ENCODE results near the gene RECK. TPM values are rescaled to one million over a fixed set of nuclear protein-coding genes. Genes with fewer than 3 reads are reported as not detected.

The RECK gene
- polyA plus RNA-seq, 1 donor, result 9.1 TPM

DNA sequence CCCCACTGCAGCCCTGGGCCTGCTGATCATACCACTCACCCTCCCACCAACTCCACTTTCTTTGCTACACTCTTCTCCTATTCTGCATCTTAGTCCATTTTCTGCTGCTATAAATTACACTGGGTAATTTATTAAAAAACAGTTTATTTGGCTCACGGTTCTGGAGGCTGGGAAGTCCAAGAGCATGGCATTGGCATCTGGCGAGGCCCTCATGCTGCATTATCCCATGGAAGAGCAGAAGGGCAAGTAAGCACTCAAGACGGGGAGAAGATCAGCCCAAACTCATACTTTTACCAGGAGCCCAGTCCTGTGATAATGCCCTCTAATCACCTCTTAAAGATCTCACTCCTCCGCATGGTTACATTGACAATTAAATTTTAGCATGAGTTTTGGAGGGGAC is 109.3 kb downstream of the RECK start:
- peaks cover 19% of the 10 kb centered on the region for H3K4me1 ChIP-seq (ENCODE audit: control insufficient read depth, insufficient read depth, low read length)
- no peak for DNase-seq
- no peak overlapping the region for H3K27ac ChIP-seq (ENCODE audit: low read length)
- H3K9me3 ChIP-seq (ENCODE audit: control insufficient read depth, low read depth, low read length), result peaks cover 14% of the 10 kb centered on the region
- no peaks in the 10 kb centered on the region for H3K27me3 ChIP-seq (ENCODE audit: control insufficient read depth, insufficient read depth, low read length)
- WGBS (ENCODE audit: insufficient coverage, low lambda C conversion rate), result no CpG with 5 or more reads among the region's 4 CpGs
- H3K36me3 ChIP-seq (ENCODE audit: control insufficient read depth, insufficient read depth, low read length), result peaks cover 15% of the 10 kb centered on the region
- H3K4me3 ChIP-seq (ENCODE audit: low read length), result no peak overlapping the region

DNA sequence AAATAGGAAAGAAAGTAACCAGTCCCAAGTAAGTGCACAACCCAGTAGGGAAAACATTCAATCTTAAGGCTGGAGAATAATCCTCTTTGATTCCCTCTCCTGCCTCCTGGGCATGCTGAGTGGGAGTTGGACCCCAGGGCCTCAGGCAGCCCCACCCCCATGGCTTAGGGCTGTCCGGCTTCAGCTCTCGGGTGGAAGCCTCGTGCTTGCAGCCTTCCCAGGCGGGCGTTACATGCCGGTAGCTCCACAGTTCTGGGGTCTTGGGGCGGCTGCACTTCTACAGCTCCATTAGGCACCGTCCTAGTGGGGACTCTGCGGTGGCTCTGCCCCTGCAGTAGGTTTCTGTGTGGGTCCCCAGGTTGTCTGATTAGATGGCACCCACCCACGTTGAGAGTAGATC is 109.9 kb downstream of the RECK start:
- no peak overlapping the region for H3K27ac ChIP-seq (ENCODE audit: low read length)
- peaks cover 19% of the 10 kb centered on the region for H3K4me1 ChIP-seq (ENCODE audit: control insufficient read depth, insufficient read depth, low read length)
- peaks cover 21% of the 10 kb centered on the region for H3K36me3 ChIP-seq (ENCODE audit: control insufficient read depth, insufficient read depth, low read length)
- no peak for DNase-seq
- H3K9me3 ChIP-seq (ENCODE audit: control insufficient read depth, low read depth, low read length), result peaks cover 14% of the 10 kb centered on the region
- no peaks in the 10 kb centered on the region for H3K27me3 ChIP-seq (ENCODE audit: control insufficient read depth, insufficient read depth, low read length)
- no CpG with 5 or more reads among the region's 10 CpGs for WGBS (ENCODE audit: insufficient coverage, low lambda C conversion rate)
- H3K4me3 ChIP-seq (ENCODE audit: low read length), result no peak overlapping the region

DNA sequence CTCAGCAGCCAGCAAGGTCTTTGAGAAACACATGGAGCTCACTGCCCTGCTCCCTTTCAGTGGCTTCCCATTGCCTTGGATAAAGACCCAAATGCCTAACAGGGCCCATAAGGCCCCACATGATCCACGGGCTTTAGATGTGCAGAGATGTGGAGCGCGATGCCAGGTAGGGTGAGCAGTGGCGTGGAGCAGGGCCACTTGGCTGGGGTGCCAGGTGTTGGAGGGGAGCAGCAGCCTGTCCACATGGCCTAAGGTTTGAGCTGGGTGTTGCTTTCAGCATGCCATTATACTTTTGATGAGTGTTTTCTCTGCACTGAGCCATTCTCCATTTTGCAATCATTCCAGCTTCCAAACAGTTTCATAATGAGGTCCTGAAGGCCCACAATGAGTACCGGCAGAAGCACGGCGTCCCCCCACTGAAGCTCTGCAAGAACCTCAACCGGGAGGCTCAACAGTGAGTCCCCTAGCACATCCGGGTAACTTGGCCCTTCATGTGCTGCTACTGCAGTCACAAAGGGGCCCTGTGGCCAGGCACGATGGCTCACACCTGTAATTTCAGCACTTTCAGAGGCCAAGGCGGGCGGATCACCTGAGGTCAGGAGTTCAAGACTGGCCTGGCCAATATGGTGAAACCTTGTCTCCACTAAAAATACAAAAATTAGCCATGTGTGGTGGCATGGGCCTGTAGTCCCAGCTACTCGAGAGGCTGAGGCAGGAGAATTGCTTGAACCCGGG is 110.9 kb downstream of the RECK start:
- H3K27ac ChIP-seq (ENCODE audit: low read length), result no peak overlapping the region

DNA sequence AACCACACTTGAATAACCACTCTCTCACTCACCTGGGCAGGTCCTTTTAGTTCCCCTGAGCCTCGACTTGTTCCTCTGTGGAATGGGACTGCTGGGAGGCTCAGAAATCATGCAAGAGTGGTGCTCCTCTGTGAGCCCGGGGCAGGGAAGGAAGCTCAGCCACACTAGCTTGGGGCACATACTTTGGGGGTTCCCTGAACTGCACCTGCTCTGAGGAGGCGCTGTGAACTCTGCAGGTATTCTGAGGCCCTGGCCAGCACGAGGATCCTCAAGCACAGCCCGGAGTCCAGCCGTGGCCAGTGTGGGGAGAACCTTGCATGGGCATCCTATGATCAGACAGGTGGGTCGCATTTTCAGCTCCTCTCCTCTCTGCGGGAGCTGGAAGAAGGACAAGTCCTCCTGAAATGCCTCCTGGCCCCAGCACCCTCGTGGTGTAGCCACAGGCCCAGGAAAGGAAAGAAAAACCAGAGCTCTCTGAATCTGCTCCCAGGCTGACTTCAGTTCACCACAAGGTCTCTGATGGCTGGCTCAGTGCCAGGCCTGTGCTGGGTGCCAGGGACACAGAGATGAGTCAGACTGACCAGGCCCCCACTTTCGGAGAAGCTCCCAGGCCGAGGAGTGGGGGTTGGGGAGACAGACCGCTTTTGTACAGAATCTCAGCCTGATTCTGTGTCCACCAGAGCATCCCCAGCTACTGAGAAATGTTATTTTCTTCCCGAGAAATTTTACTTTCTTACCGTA is 111.8 kb downstream of the RECK start:
- no peaks in the 10 kb centered on the region for H3K27me3 ChIP-seq (ENCODE audit: control insufficient read depth, insufficient read depth, low read length)
- peaks cover 14% of the 10 kb centered on the region for H3K9me3 ChIP-seq (ENCODE audit: control insufficient read depth, low read depth, low read length)
- no peak overlapping the region for H3K4me3 ChIP-seq (ENCODE audit: low read length)
- peaks cover 21% of the 10 kb centered on the region for H3K36me3 ChIP-seq (ENCODE audit: control insufficient read depth, insufficient read depth, low read length)
- peak overlapping the region; percentile 51 for H3K27ac ChIP-seq (ENCODE audit: low read length)
- peak in 1 of 2 donors; percentile 58 for DNase-seq
- 66% methylated on average over 2 of the region's 14 CpGs for WGBS (ENCODE audit: insufficient coverage, low lambda C conversion rate)
- peaks cover 6% of the 10 kb centered on the region for H3K4me1 ChIP-seq (ENCODE audit: control insufficient read depth, insufficient read depth, low read length)

More for the DNA sequence above, 110.9 kb downstream of the RECK start:
- no peak for DNase-seq
- H3K36me3 ChIP-seq (ENCODE audit: control insufficient read depth, insufficient read depth, low read length), result peaks cover 21% of the 10 kb centered on the region
- H3K27me3 ChIP-seq (ENCODE audit: control insufficient read depth, insufficient read depth, low read length), result no peaks in the 10 kb centered on the region
- no CpG with 5 or more reads among the region's 14 CpGs for WGBS (ENCODE audit: insufficient coverage, low lambda C conversion rate)
- peaks cover 14% of the 10 kb centered on the region for H3K9me3 ChIP-seq (ENCODE audit: control insufficient read depth, low read depth, low read length)
- H3K4me3 ChIP-seq (ENCODE audit: low read length), result no peak overlapping the region
- H3K4me1 ChIP-seq (ENCODE audit: control insufficient read depth, insufficient read depth, low read length), result peaks cover 14% of the 10 kb centered on the region

DNA sequence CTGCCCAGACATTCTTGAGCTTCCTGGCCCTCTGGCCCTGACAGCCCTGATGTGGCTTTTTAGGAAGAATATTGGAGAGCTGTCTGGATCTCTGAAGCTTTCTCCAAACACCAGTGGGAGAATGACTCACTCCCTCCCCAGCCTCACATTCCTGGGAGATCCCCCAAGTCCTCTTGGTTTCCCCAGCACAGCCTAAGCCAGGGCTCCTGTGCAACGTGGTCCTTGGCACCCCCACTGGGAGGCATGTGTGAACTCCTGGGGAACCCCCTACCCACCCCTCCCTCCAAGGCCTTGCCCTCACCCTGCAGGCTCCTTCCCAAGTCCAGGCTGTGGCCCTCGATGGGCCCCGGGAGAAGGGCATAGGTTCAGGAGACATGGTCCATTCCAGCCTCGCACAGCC is 112.5 kb downstream of the RECK start:
- Histone ChIP-seq H3K9me3 (ENCODE audit: control insufficient read depth, low read depth, low read length) (peaks cover 14% of the 10 kb centered on the region), H3K4me3 (ENCODE audit: low read length) (no peak overlapping the region), H3K36me3 (ENCODE audit: control insufficient read depth, insufficient read depth, low read length) (peaks cover 18% of the 10 kb centered on the region), H3K27me3 (ENCODE audit: control insufficient read depth, insufficient read depth, low read length) (no peaks in the 10 kb centered on the region), H3K4me1 (ENCODE audit: control insufficient read depth, insufficient read depth, low read length) (peaks cover 7% of the 10 kb centered on the region), H3K27ac (ENCODE audit: low read length) (peak overlapping the region; percentile 35)
- DNase-seq, result no peak
- WGBS (ENCODE audit: insufficient coverage, low lambda C conversion rate), result no CpG with 5 or more reads among the region's 4 CpGs

DNA sequence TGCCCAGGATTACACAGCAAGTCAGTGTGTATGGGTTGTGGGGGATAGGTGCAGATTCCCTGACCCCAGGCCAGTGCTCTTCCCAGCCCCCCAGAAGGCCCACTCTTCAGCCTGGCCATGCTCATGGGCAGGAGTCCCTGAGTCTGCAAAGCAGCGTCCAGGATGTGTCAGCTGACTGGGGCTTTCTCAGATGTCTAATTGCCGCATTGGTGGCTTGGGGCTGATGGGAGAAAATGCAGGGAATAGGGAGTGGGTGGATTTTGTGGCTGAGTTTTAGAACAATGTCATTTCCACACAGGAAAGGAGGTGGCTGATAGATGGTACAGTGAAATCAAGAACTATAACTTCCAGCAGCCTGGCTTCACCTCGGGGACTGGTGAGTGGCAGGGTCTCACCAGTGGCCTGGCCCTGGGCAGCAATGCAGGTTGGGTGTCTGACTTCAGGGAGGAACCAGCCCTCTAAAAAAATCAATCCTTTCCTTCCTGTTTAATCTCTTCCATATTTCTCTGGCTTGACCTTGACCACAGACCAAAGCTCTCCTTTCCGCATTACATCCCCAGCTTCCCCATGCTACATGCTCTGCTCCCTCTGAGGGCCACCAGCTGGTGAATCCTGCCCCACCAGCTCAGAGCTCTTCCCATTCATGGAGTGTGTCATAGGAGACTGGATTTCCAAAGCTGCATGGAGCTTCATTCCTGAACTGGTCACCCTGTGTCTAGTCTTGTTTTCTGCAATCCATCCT is 114.0 kb downstream of the RECK start:
- Histone ChIP-seq H3K9me3 (ENCODE audit: control insufficient read depth, low read depth, low read length) (peaks cover 8% of the 10 kb centered on the region), H3K4me1 (ENCODE audit: control insufficient read depth, insufficient read depth, low read length) (peaks cover 9% of the 10 kb centered on the region), H3K27me3 (ENCODE audit: control insufficient read depth, insufficient read depth, low read length) (no peaks in the 10 kb centered on the region), H3K4me3 (ENCODE audit: low read length) (no peak overlapping the region), H3K27ac (ENCODE audit: low read length) (no peak overlapping the region), H3K36me3 (ENCODE audit: control insufficient read depth, insufficient read depth, low read length) (peaks cover 18% of the 10 kb centered on the region)
- no CpG with 5 or more reads among the region's 4 CpGs for WGBS (ENCODE audit: insufficient coverage, low lambda C conversion rate)
- DNase-seq, result no peak

DNA sequence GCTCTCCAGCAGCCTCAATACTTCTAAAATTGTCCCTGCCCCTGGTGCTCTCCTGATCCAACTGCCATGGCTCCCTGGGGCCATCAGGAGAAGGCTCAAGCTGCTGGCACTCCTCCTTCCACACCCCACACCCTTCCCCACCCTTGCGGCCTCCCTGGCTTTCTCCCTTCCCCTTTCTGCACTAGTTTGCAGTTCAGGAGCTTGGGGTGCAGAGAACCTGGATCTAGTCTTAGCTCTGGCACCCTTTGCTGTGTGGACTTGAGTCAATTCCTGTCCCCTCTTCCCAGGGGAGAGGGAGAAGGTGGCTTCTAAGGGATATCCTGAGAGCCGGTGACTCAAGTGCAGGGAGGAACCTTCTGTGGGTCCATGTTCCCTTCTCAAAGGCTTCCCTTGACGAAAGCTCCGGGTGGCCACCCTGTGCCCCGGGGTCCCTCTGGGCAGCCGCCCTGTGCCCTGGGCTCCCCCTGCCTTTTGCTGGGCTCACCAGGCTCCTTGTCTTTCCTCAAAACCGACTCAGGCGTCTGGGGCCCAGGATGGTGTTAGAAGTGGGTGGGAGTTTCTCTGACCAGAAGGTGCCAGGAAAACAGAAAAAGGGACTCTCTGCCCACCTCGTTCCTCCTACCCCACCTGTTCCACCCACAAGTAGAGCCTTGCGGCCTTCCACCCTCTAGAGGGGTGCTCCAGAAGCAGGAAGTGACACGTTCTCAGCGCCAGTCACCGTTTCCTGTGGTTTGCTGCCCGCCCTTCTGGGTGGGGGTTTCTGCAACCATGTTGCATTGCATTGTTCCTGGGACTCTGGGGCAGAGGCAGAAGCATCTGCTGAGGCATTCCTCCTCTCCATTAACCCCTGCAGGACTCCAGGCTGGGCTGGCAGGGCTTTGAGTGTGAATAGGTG is 114.8 kb downstream of the RECK start:
- Histone ChIP-seq H3K4me3 (ENCODE audit: low read length) (no peak overlapping the region), H3K9me3 (ENCODE audit: control insufficient read depth, low read depth, low read length) (peaks cover 3% of the 10 kb centered on the region), H3K27me3 (ENCODE audit: control insufficient read depth, insufficient read depth, low read length) (no peaks in the 10 kb centered on the region), H3K27ac (ENCODE audit: low read length) (no peak overlapping the region), H3K4me1 (ENCODE audit: control insufficient read depth, insufficient read depth, low read length) (peaks cover 9% of the 10 kb centered on the region), H3K36me3 (ENCODE audit: control insufficient read depth, insufficient read depth, low read length) (peaks cover 20% of the 10 kb centered on the region)
- no CpG with 5 or more reads among the region's 14 CpGs for WGBS (ENCODE audit: insufficient coverage, low lambda C conversion rate)
- DNase-seq, result no peak

DNA sequence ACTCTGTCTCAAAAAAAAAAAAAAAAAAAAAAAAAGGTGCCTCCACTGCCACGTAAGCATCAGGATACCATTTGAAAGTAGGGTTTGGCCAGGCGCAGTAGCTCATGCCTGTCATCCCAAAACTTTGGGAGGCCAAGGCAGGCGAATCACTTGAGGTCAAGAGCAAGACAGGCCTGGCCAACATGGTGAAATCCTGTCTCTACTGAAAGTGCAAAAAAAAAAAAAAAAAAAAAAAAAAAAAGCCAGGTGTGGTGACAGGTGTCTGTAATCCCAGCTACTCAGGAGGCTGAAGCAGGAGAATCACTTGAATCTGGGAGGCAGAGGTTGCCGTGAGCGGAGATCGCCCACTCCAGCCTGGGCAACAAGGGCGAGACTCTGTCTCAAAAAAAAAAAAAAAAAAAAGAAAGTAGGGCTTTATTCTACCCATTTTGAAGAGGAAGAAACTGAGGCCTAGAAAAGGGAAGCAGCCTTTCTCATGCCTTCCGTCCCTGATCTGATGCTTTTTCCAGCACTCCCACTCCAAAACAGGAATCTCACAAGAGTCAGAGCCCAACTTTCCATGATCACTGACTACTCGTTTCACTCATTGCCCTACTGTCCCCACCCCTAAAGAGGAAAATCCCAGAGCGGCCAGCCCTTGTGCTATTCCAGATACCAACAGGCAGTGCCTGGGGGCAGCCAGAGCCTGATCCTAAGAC is 116.2 kb downstream of the RECK start:
- DNase-seq, result no peak
- Histone ChIP-seq H3K4me1 (ENCODE audit: control insufficient read depth, insufficient read depth, low read length) (peaks cover 9% of the 10 kb centered on the region), H3K27ac (ENCODE audit: low read length) (no peak overlapping the region)

DNA sequence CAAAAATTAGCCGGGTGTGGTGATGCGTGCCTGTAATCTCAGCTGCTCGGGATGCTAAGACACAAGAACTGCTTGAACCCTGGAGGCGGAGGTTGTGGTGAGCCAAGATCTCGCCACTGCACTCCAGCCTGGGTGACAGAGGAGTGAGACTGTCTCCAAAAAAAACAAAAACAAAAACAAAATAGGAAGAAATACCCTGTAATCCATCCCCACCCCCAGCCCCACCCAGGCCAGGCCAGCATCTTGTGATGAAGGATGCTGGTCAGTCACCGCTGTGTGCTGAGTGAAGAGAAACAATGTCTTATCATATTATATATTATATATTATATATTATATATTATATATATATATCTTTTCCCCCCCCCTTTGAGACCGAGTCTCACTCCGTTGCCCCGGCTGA is 117.0 kb downstream of the RECK start:
- H3K27me3 ChIP-seq (ENCODE audit: control insufficient read depth, insufficient read depth, low read length), result no peaks in the 10 kb centered on the region
- DNase-seq, result no peak
- H3K4me1 ChIP-seq (ENCODE audit: control insufficient read depth, insufficient read depth, low read length), result peaks cover 9% of the 10 kb centered on the region
- H3K27ac ChIP-seq (ENCODE audit: low read length), result peak overlapping the region; percentile 69
- peaks cover 12% of the 10 kb centered on the region for H3K36me3 ChIP-seq (ENCODE audit: control insufficient read depth, insufficient read depth, low read length)
- no peaks in the 10 kb centered on the region for H3K9me3 ChIP-seq (ENCODE audit: control insufficient read depth, low read depth, low read length)
- H3K4me3 ChIP-seq (ENCODE audit: low read length), result no peak overlapping the region
- no CpG with 5 or more reads among the region's 9 CpGs for WGBS (ENCODE audit: insufficient coverage, low lambda C conversion rate)

More for the DNA sequence above, 116.2 kb downstream of the RECK start:
- peaks cover 17% of the 10 kb centered on the region for H3K36me3 ChIP-seq (ENCODE audit: control insufficient read depth, insufficient read depth, low read length)
- WGBS (ENCODE audit: insufficient coverage, low lambda C conversion rate), result no CpG with 5 or more reads among the region's 10 CpGs
- H3K9me3 ChIP-seq (ENCODE audit: control insufficient read depth, low read depth, low read length), result no peaks in the 10 kb centered on the region
- no peak overlapping the region for H3K4me3 ChIP-seq (ENCODE audit: low read length)
- H3K27me3 ChIP-seq (ENCODE audit: control insufficient read depth, insufficient read depth, low read length), result no peaks in the 10 kb centered on the region

Measured in large intestine (tissue), 3 donors.